ENCODE measurements around the gene MRRF. TPM values are rescaled to one million over a fixed set of nuclear protein-coding genes. Genes with fewer than 3 reads are reported as not detected.

MRRF gene
- total and polyA plus RNA-seq, 2 donors (not counting 3 experiments of a cell fraction or from before 2014, with no cell fraction given): 27.2 to 36.4 TPM

DNA sequence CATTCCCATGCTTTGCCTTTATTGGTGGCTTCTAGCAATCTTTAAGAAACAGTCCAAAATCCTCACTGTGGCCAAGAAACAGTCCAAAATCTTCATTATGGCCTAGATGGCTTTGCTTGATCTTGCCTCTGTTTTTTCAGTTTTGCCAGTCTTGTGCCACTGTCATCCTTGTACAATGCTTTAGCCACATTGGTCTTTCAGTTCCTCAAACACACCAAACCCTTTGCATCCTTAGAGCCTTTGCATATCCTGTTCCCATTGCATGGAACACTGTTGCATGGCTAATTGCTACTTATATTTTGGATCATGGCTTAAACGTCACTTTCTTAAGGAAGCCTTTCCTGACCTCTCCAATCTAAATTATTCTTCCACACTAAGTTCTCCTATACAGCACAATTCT lies 22.1 kb downstream of the MRRF start:
- Histone ChIP-seq H3K79me2 (ENCODE audit: control insufficient read depth, insufficient read depth, low read length) (no peaks in the 10 kb centered on the region), H3K9me1 (replicated peaks; ENCODE audit: control insufficient read depth, extremely low read depth, insufficient read depth, low read length) (no peaks in the 10 kb centered on the region), H3K36me3 (ENCODE audit: control insufficient read depth in 2 of 2, extremely low read depth in 1 of 2, insufficient read depth in 2 of 2, low read length in 2 of 2) (peaks cover 6 to 15% of the 10 kb centered on the region in 2 experiments), H3K27me3 (ENCODE audit: control insufficient read depth in 2 of 2, insufficient read depth in 2 of 2, low read length in 2 of 2) (no peaks in the 10 kb centered on the region), H2AFZ (ENCODE audit: low read depth, low read length) (no peak overlapping the region), H3K27ac (ENCODE audit: insufficient read depth, low read depth, low read length) (no peak overlapping the region), H3K9ac (replicated peaks; ENCODE audit: extremely low read depth, insufficient read depth, low read length) (no peak overlapping the region), H3K4me1 (ENCODE audit: control insufficient read depth, extremely low read depth, insufficient read depth, low read length) (peaks cover 10% of the 10 kb centered on the region), H3K9me3 (replicated peaks; ENCODE audit: control insufficient read depth, insufficient read depth, low read length) (no peaks in the 10 kb centered on the region), H3K4me3 (replicated peaks in 1 of 3; ENCODE audit: insufficient read depth in 1 of 3, low read depth in 1 of 3, low read length in 3 of 3) (no peak overlapping the region), H4K20me1 (replicated peaks; ENCODE audit: control insufficient read depth, extremely low read depth, insufficient read depth, low read length) (no peaks in the 10 kb centered on the region), H3K4me2 (ENCODE audit: insufficient read depth, low read length) (no peak overlapping the region)
- no peak for TF ChIP-seq FOS (IDR thresholded peaks at IDR 0.05; ENCODE audit: borderline replicate concordance, insufficient read depth, low read length)
- TF ChIP-seq GATA2 (IDR thresholded peaks at IDR 0.05; ENCODE audit: insufficient read depth, insufficient read length, low read depth, low read length): no peak
- TF ChIP-seq MYC (IDR thresholded peaks at IDR 0.05; ENCODE audit: low read depth, low read length): no peak
- ChIA-PET POLR2A (no interaction called here), CTCF (interaction anchor here (0.6 to 1.0 kb wide), 3 partner anchors 10 to 21 kb away, joined by 3 to 4 read pairs (median 3); no protein-coding TSS in a partner anchor)
- no TSS peak for BruUV-seq (replicated peaks)
- FAIRE-seq (no peak), DNase-seq (ENCODE audit: low read depth, low spot score) (no peak)
- dilution Hi-C loops (cut with MboI; ENCODE audit: extremely low pct_ligation_motif_present, low sequenced_read_pairs) (no loop called here), intact Hi-C loops (cut with micrococcal nuclease) (no loop called here)

GRCh38 chr9:122287214-122287720 lies 22.6 kb downstream of the MRRF start:
- no peaks in the 10 kb centered on the region for H4K20me1 ChIP-seq (replicated peaks; ENCODE audit: control insufficient read depth, extremely low read depth, insufficient read depth, low read length)
- BruUV-seq (replicated peaks): no TSS peak
- peaks cover 5% of the 10 kb centered on the region for H3K4me1 ChIP-seq (ENCODE audit: control insufficient read depth, extremely low read depth, insufficient read depth, low read length)
- no peak for DNase-seq (ENCODE audit: low read depth, low spot score)
- H3K27me3 ChIP-seq (ENCODE audit: control insufficient read depth in 2 of 2, insufficient read depth in 2 of 2, low read length in 2 of 2): no peaks in the 10 kb centered on the region
- no peaks in the 10 kb centered on the region for H3K79me2 ChIP-seq (ENCODE audit: control insufficient read depth, insufficient read depth, low read length)
- H2AFZ ChIP-seq (ENCODE audit: low read depth, low read length): no peak overlapping the region
- H3K9ac ChIP-seq (replicated peaks; ENCODE audit: extremely low read depth, insufficient read depth, low read length): no peak overlapping the region
- H3K27ac ChIP-seq (ENCODE audit: insufficient read depth, low read depth, low read length): no peak overlapping the region
- no peak overlapping the region for H3K4me3 ChIP-seq (replicated peaks in 1 of 3; ENCODE audit: insufficient read depth in 1 of 3, low read depth in 1 of 3, low read length in 3 of 3)
- dilution Hi-C loops (cut with MboI; ENCODE audit: extremely low pct_ligation_motif_present, low sequenced_read_pairs) (no loop called here), intact Hi-C loops (cut with micrococcal nuclease) (no loop called here)
- no peak overlapping the region for H3K4me2 ChIP-seq (ENCODE audit: insufficient read depth, low read length)
- ChIA-PET POLR2A (no interaction called here), CTCF (interaction anchor here (0.6 to 1.0 kb wide), 4 partner anchors 9 to 59 kb away, joined by 3 to 4 read pairs (median 3); no protein-coding TSS in a partner anchor)
- TF ChIP-seq EZH2 (IDR thresholded peaks at IDR 0.05; ENCODE audit: borderline replicate concordance, low read depth, low read length, severe bottlenecking): no peak
- TF ChIP-seq POLR2AphosphoS5 (IDR thresholded peaks at IDR 0.05; ENCODE audit: insufficient read depth, low read depth, low read length): no peak
- TF ChIP-seq FOS (IDR thresholded peaks at IDR 0.05; ENCODE audit: borderline replicate concordance, insufficient read depth, low read length): no peak
- TF ChIP-seq MAX (IDR thresholded peaks at IDR 0.05; ENCODE audit: insufficient read depth, insufficient read length): no peak
- TF ChIP-seq CTCF (IDR thresholded peaks at IDR 0.05; ENCODE audit: extremely low read depth in 1 of 2, insufficient read depth in 1 of 2, low read depth in 1 of 2, low read length in 2 of 2): no peak
- TF ChIP-seq POLR2A (IDR thresholded peaks at IDR 0.05; ENCODE audit: low read depth, low read length): no peak
- TF ChIP-seq MYC (IDR thresholded peaks at IDR 0.05; ENCODE audit: low read depth, low read length): no peak
- TF ChIP-seq GATA2 (IDR thresholded peaks at IDR 0.05; ENCODE audit: insufficient read depth, insufficient read length, low read depth, low read length): no peak
- no peak for TF ChIP-seq JUN (IDR thresholded peaks at IDR 0.05; ENCODE audit: borderline replicate concordance, insufficient read depth, insufficient read length, low read depth)
- no peak for FAIRE-seq
- no peaks in the 10 kb centered on the region for H3K9me3 ChIP-seq (replicated peaks; ENCODE audit: control insufficient read depth, insufficient read depth, low read length)
- peaks cover 8 to 18% of the 10 kb centered on the region in 2 experiments for H3K36me3 ChIP-seq (ENCODE audit: control insufficient read depth in 2 of 2, extremely low read depth in 1 of 2, insufficient read depth in 2 of 2, low read length in 2 of 2)
- no peaks in the 10 kb centered on the region for H3K9me1 ChIP-seq (replicated peaks; ENCODE audit: control insufficient read depth, extremely low read depth, insufficient read depth, low read length)

Measured in endothelial cell of umbilical vein (primary cell).